ENCODE data around the gene FSCN2. TPM values are rescaled to one million over a fixed set of nuclear protein-coding genes. Genes with fewer than 3 reads are reported as not detected.

FSCN2 gene
- total RNA-seq, 1 experiment from 2014 or later, result 1.6 TPM

- no peak overlapping the region for H2AFZ ChIP-seq (ENCODE audit: low read length)
- DNase-seq, result no peak
- H3K14ac ChIP-seq (ENCODE audit: insufficient read depth, low read length), result no peak overlapping the region
- Mint-ChIP-seq H3K9me3 (peaks cover 7 to 16% of the 10 kb centered on the region in 2 experiments; a peak in 4 of 5 replicates), H3K27me3 (ENCODE audit: low read depth) (peaks cover 23% of the 10 kb centered on the region), H3K36me3 (ENCODE audit: insufficient read depth in 1 of 3, low read depth in 3 of 3) (peaks cover 17 to 22% (median 18%) of the 10 kb centered on the region in 3 experiments), H3K4me1 (peaks cover 22 to 33% of the 10 kb centered on the region in 2 experiments), H3K4me3 (peak overlapping the region; percentile 80 to 89), H3K27ac (no peak overlapping the region)
- H3K4ac ChIP-seq (ENCODE audit: low read depth, low read length), result no peak overlapping the region
- WGBS (ENCODE audit: extremely low coverage, insufficient read length, low lambda C conversion rate), result no CpG with 5 or more reads among the region's 19 CpGs
- no peak overlapping the region for H2BK12ac ChIP-seq (ENCODE audit: insufficient read length, low read depth, low read length)
- no peaks in the 10 kb centered on the region; the same call in 1 of the 2 replicates for H3K27me3 ChIP-seq (ENCODE audit: insufficient read depth, low read length)
- H4K8ac ChIP-seq (replicated peaks; ENCODE audit: insufficient read length, low read depth, low read length), result no peak overlapping the region
- H3K18ac ChIP-seq (ENCODE audit: insufficient read length, low read depth, low read length), result no peak overlapping the region
- H3K79me1 ChIP-seq (ENCODE audit: insufficient read depth, low read depth, low read length, poor library complexity, severe bottlenecking), result peaks cover 2% of the 10 kb centered on the region
- H4K91ac ChIP-seq (ENCODE audit: insufficient read length, low read depth, low read length), result no peak overlapping the region
- no peak for TF ChIP-seq CTCF (conservative IDR thresholded peaks at IDR 0.05)
- H3K27ac ChIP-seq (ENCODE audit: insufficient read length, low read depth, low read length), result no peak overlapping the region
- no peak overlapping the region for H3K23ac ChIP-seq (ENCODE audit: insufficient read length, low read depth, low read length)
- H3T11ph ChIP-seq (ENCODE audit: low read length), result no peak overlapping the region
- H2BK20ac ChIP-seq (ENCODE audit: low read depth, low read length, poor library complexity, severe bottlenecking), result no peak overlapping the region
- peaks cover 4% of the 10 kb centered on the region; the same call in 1 of the 2 replicates for H3K4me1 ChIP-seq (ENCODE audit: insufficient read depth, low read length)
- H3K4me2 ChIP-seq (ENCODE audit: insufficient read depth, insufficient read length, low read length), result peak overlapping the region; percentile 79
- H4K5ac ChIP-seq (ENCODE audit: insufficient read length, low read depth, low read length), result no peak overlapping the region
- no peak overlapping the region for H2AK5ac ChIP-seq (ENCODE audit: insufficient read length, low read length)
- H2BK120ac ChIP-seq (ENCODE audit: low read depth, low read length, poor library complexity, severe bottlenecking), result no peak overlapping the region
- peaks cover 24% of the 10 kb centered on the region; the same call in 1 of the 2 replicates for H3K79me2 ChIP-seq (ENCODE audit: insufficient read depth, low read length)
- H2BK15ac ChIP-seq (ENCODE audit: low read depth, low read length), result no peak overlapping the region
- H4K20me1 ChIP-seq (ENCODE audit: control insufficient read depth, insufficient read depth, insufficient read length), result no peaks in the 10 kb centered on the region
- H2BK5ac ChIP-seq (ENCODE audit: insufficient read length, low read length), result no peak overlapping the region
- no peak overlapping the region for H3K9ac ChIP-seq (ENCODE audit: extremely low read depth, insufficient read length, low read length)
- peaks cover 43% of the 10 kb centered on the region for H3K23me2 ChIP-seq (ENCODE audit: insufficient read length, low read depth, low read length, poor library complexity, severe bottlenecking)
- no peak overlapping the region for H3K56ac ChIP-seq (ENCODE audit: insufficient read length, low read depth, low read length)
- no peaks in the 10 kb centered on the region for H3K9me3 ChIP-seq (ENCODE audit: control insufficient read depth, low read depth, low read length)
These were observed 12.6 kb upstream of the FSCN2 start for GRCh38 chr17:81515530-81516041.
